GM20000 (cell line): ENCODE measurements around the gene ZNF438.

Experiments used
- DNase-seq: peaks from one replicate; pipeline ENCODE4 v3.0.0; 2012; ENCODE audit warnings: low spot score
- CTCF ChIP-seq: IDR thresholded peaks from 2 replicates; pipeline ENCODE4 v1.5.1; 2012; ENCODE audit warnings: mild to moderate bottlenecking, control low read depth; ENCODE audit errors: extremely low read depth, missing control alignments

Gene ZNF438

DNA sequence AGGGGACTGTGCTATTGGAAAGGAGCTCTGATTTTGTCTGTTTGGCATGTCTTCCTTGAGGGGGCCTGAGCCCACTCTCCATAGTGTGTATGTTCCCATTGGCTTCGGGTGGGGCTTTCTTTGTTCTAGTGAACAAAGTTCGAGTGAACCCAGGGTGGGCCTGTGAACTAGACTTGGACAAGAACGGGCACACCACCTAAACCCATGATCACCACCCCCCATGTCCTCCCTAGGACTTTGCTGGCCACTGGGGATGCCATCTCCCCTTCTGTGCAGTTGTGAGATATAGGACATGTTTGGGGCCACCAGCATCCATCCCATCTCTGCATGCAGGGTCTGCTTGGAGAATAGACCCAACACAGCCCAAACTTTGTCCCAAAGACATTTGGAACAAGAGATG, 206.6 kb downstream of the ZNF438 start:
- no peak for DNase-seq

GRCh38 chr10:30823651-30824050, 208.0 kb downstream of the ZNF438 start:
- TF ChIP-seq CTCF, result no peak
- DNase-seq, result no peak

More for the DNA sequence above, 206.6 kb downstream of the ZNF438 start:
- TF ChIP-seq CTCF, result no peak

GRCh38 chr10:30822693-30823465, 208.8 kb downstream of the ZNF438 start:
- no peak for TF ChIP-seq CTCF
- DNase-seq, result no peak

DNA sequence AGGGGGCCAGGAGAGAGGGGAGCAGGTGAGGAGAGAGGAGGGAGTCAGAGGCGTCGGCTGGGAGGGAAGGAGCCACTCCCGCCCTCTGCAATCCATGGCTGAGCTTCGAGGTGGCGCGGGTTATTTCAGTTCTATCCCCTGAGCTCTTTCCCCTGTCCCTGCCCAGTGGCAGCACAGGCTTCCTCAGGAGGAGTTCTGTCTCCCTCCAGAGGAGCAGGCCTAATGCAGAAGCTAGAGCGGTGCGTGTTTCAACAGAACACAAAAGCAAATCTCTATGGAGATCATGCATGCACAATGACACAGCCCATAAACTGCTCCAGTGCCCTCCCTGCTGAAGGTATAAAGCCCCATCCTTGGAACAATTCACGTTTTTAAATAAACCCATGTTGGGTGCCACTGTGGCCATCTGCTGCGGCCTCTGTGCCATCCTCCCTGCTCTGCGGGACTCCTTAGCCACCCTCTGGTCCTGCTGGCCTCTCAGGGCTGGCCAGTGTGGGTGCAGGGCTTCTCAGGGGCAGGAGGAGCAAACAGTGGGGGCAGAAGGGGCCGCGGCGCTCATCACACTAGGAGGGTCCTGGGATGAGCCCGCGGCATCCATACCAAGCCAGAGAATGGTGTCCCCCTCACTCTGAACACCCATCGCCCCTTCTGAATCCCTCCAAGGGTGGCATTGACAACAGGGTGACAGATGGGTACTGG, 209.5 kb downstream of the ZNF438 start:
- no peak for DNase-seq
- no peak for TF ChIP-seq CTCF

DNA sequence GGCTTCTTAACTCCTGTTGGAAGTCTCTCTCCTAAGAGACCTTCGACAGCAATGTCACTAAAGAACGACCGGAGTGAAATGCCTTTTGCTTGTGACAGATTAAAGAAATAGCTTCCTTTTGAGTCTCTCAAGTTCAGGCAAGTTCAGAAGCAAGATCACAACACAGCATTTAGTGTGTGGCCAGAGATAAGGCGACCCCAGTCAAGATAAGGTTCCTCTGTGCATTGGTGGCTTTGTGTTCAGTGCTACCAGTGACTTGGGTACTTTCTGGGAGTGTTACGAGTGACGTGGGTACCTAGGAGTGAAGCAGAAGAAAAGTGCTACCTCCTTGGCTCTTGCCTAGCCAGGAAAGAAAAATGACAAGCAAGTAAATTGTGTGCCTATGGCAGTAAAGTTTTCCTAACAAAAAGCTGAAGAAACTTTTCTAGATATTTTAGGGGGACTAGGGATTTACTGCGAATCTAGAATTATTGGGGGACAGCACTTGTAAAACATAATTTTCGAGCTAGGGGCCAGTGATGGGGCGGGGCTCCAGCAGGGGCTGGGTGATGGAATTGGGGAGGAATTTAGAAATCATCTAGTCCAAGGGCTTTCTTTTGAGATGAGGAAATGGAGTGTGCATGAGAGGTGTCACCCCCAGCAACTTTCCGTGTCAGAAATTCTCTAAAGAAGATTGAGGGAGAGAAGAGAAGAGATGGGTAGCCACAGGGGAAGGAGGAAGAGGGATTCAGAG, 210.2 kb downstream of the ZNF438 start:
- DNase-seq, result no peak
- TF ChIP-seq CTCF, result no peak

GRCh38 chr10:30820261-30820991, 211.2 kb downstream of the ZNF438 start:
- no peak for DNase-seq
- TF ChIP-seq CTCF, result no peak
